HEK293T (cell line): ENCODE measurements around the gene MINDY1.
A peak's percentile ranks its signal among the peaks of the same experiment; 100 is the strongest.

ENCODE experiments used
- CTCF ChIA-PET: fragments of 350-600 bp; formaldehyde crosslinking; extraction: SDS; loops from one replicate; lab custom pipeline; 2021; ENCODE audit warnings: antibody characterized with exemption, inconsistent platforms; lab: Yijun Ruan, JAX
- POLR2A ChIA-PET: fragments of 350-600 bp; formaldehyde crosslinking; extraction: SDS; loops from one replicate; lab custom pipeline; 2020; ENCODE audit warnings: antibody characterized with exemption, inconsistent platforms; lab: Yijun Ruan, JAX
- DNase-seq: peaks from one replicate; pipeline ENCODE4 v3.0.0; 2012; ENCODE audit warnings: mixed read lengths; ENCODE audit errors: extremely low spot score
- ARNT ChIP-seq: fragments of 450-650 bp; IDR thresholded peaks from 2 replicates; pipeline ENCODE4 v1.6.1; 2017; ENCODE audit warnings: mild to moderate bottlenecking
- BHLHE40 ChIP-seq: fragments of 450-650 bp; IDR thresholded peaks from 2 replicates; pipeline ENCODE4 v1.6.1; 2016; ENCODE audit warnings: mild to moderate bottlenecking, moderate library complexity, borderline replicate concordance
- CTBP1 ChIP-seq: fragments of 450-650 bp; IDR thresholded peaks from 2 replicates; pipeline ENCODE4 v1.6.1; 2016; ENCODE audit warnings: borderline replicate concordance
- ELF4 ChIP-seq: fragments of 450-650 bp; IDR thresholded peaks from 2 replicates; pipeline ENCODE4 v1.6.1; 2017; ENCODE audit warnings: antibody characterized with exemption
- FOXA1 ChIP-seq: fragments of 450-650 bp; IDR thresholded peaks from 2 replicates; pipeline ENCODE4 v1.6.1; 2016; ENCODE audit warnings: mild to moderate bottlenecking
- FOXK2 ChIP-seq: fragments of 450-650 bp; IDR thresholded peaks from 2 replicates; pipeline ENCODE4 v1.6.1; 2016; ENCODE audit warnings: mild to moderate bottlenecking
- FOXM1 ChIP-seq: fragments of 450-650 bp; IDR thresholded peaks from 2 replicates; pipeline ENCODE4 v1.6.1; 2017; ENCODE audit warnings: mild to moderate bottlenecking, borderline replicate concordance
- HDGF ChIP-seq: fragments of 450-650 bp; IDR thresholded peaks from 2 replicates; pipeline ENCODE4 v1.6.1; 2017; ENCODE audit warnings: antibody characterized with exemption, borderline replicate concordance
- L3MBTL2 ChIP-seq: fragments of 450-650 bp; conservative IDR thresholded peaks from 2 replicates; pipeline ENCODE4 v1.6.1; 2016; ENCODE audit warnings: mild to moderate bottlenecking
- LEF1 ChIP-seq: fragments of 450-650 bp; IDR thresholded peaks from 2 replicates; pipeline ENCODE4 v1.6.1; 2017; ENCODE audit warnings: mild to moderate bottlenecking, borderline replicate concordance
- NFRKB ChIP-seq: fragments of 450-650 bp; IDR thresholded peaks from 2 replicates; pipeline ENCODE4 v1.6.1; 2016; ENCODE audit warnings: mild to moderate bottlenecking, moderate library complexity
- SP1 ChIP-seq: fragments of 450-650 bp; IDR thresholded peaks from 2 replicates; pipeline ENCODE4 v1.6.1; 2017
- SUZ12 ChIP-seq: fragments of 450-650 bp; IDR thresholded peaks from 2 replicates; pipeline ENCODE4 v1.6.1; 2016; ENCODE audit warnings: mild to moderate bottlenecking
- TARDBP ChIP-seq: fragments of 450-650 bp; IDR thresholded peaks from 2 replicates; pipeline ENCODE4 v1.6.1; 2016
- ZNF384 ChIP-seq: fragments of 450-650 bp; IDR thresholded peaks from 2 replicates; pipeline ENCODE4 v1.6.1; 2016
- TF ChIP-seq, protein P1 (sequence below): fragments of 450-650 bp; IDR thresholded peaks from 2 replicates; pipeline ENCODE4 v1.6.1; 2016

MINDY1 gene

DNA sequence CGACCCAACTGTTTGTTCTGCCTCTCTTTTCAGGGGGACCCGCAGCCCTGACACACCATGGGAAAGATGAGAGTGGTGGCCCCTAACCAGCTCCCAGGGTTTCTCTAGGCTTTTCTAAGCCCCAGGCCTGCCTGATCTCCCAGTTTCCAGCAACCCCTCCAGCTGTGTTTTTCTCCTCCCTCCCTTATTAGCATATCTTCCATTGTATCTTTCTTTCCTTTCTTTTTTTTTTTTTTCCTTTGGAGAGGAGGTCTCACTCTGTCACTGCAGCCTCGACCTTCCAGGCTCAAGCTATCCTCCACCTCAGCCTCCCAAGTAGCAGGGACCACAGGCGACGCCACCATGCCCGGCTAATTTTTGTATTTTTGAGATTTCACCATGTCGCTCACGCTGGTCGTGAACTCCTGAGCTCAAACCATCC, 30.3 kb downstream of the MINDY1 start:
- CTCF ChIA-PET = interaction anchor here (1.0 to 7.1 kb wide), 4 partner anchors 9 to 417 kb away, joined by 3 to 51 read pairs (median 6); partner anchors contain the start of gene MINDY1
- TF ChIP-seq, protein P1, sequence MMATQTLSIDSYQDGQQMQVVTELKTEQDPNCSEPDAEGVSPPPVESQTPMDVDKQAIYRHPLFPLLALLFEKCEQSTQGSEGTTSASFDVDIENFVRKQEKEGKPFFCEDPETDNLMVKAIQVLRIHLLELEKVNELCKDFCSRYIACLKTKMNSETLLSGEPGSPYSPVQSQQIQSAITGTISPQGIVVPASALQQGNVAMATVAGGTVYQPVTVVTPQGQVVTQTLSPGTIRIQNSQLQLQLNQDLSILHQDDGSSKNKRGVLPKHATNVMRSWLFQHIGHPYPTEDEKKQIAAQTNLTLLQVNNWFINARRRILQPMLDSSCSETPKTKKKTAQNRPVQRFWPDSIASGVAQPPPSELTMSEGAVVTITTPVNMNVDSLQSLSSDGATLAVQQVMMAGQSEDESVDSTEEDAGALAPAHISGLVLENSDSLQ = no peak
- TF ChIP-seq BHLHE40 (no peak), SP1 (no peak), FOXK2 (no peak), HDGF (no peak), L3MBTL2 (no peak), FOXA1 (no peak)
- DNase-seq = no peak
- POLR2A ChIA-PET = interaction anchor here (0.6 to 3.6 kb wide), 2 partner anchors 30 to 559 kb away, joined by 3 to 20 read pairs; partner anchors contain the start of gene MINDY1

DNA sequence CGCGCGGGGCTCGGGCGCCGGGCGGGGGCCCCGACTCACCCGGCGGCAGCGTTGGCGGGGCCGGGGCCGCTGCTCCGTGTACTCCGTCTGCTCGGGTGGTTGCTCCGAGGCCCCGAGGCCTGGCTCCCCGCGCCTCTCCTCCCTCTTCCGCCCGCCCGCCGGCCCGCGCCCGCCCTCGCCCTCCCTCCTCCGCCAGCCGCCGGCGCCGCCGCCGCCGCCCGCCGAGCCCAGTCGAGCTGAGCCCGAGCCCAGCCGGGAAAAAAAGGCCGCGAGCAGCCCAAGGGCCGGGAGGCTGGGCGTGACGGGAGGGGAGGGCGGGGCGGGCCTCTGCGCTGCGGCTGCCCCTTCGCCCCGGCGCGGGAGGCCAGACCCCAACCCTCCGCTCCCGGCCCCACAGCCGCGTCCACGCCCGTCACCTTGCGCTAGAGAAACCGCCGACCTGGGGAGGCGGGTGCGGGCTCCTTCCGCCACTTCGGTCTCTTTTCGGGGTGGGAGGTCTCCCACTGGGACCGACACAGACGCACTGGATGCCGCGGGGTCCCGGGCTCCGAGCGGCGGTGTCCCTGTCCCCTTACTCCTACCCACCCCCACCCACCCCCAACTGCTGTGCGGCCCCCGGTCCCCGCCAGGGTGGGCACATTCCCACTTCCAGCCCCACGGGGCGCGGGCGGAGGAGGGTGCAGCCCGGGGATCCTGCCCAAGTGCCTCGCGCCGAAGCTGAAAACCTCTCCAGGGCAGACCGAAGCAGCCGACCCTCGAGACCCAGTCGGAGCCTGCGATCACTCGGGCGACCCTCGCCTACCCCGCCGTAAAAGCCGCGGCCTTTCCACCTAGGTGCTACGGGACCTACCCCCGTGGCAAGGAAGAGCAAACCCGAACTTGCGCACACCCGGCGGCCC, 31.9 kb downstream of the MINDY1 start, which contains the start of gene CERS2:
Gene CERS2, minus strand, starts transcription at position 256 of the 899 bp plus-strand sequence. CDS start 5,745 bp downstream, outside the sequence.
- ChIA-PET CTCF (no interaction called here), POLR2A (interaction anchor here (1.0 to 3.6 kb wide), 6 partner anchors 9 to 395 kb away, joined by 3 to 20 read pairs (median 4); partner anchors contain the start of genes MCL1 and MINDY1)
- DNase-seq = peak; percentile 89
- TF ChIP-seq NFRKB (no peak), ARNT (no peak)

DNA sequence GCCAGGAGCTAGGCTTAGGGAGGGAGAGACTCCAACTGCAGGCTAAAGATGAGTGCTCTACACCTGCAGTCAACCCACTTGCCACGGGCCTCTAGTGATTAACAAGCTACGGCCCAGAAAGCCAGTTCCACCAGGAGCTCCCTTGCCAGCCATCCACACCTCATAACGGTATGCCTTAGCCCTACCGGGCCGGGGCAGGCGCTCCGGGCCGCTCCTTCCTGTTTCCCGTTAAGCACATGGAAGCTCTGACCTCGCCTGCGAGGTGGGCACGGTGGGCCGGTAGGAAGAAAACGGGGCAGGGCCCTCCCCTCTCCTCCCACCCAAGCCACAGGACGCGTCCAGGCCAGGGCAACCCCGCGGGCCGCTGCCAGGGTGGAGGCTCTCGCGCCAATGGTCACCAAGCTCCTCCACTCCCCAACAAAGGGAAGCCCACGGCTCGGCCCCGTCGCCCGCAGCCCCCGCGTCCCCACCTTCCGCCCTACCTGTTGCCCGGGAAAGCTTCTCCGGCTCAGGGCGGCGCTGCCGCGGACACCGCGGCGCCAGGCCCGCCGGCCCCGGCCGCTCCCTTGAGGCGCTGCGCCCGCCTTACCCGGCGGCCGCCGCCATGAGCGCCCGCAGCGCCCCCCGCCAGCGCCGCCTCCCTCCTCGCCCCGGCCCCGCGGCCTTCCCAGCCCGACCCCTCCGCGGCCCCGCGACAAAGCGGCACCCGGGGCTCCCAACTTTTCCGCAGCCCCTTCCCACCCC, 32.7 kb downstream of the MINDY1 start:
- POLR2A ChIA-PET = interaction anchor here (0.7 to 3.6 kb wide), 14 partner anchors 8 to 412 kb away, joined by 3 to 20 read pairs (median 3); partner anchors contain the start of genes MCL1 and MINDY1
- CTCF ChIA-PET = interaction anchor here (0.7 to 1.1 kb wide), 3 partner anchors 11 to 414 kb away, joined by 4 to 6 read pairs (median 6); partner anchors contain the start of gene MINDY1
- peak; percentile 61 for DNase-seq
- TF ChIP-seq FOXK2 (no peak), L3MBTL2 (peak; percentile 22; the same call in 1 of the 2 replicates), LEF1 (no peak)

DNA sequence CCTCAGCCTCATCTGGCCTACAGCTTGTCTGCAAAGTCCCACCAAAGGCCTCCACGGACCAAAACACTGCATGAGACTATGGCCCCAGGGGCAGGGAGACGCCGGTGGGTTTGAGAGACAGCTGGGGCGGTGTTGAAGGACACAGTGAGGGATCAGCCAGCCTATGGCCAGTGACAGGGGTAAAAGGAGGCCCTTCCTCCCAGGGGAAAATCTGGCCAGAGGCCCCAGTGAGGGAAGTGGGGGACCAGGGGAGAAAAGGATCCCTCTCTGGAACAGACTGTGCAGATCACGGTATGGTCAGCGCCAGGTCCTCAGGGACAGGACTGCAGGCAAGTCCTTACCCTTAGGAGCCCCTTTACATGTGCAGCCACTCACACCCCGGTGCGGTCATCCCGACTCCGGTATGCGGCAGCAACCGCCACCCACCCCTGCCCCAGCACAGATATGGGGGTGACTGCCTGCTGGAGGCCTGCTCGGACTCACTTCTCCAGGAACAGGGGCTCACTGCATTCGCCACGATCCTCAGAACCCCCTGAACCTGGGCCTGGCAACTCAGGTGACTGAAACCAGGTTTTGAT, 33.4 kb downstream of the MINDY1 start:
- DNase-seq = no peak
- TF ChIP-seq SP1 (no peak), L3MBTL2 (no peak), CTBP1 (no peak), ARNT (no peak), FOXK2 (no peak), ELF4 (no peak), NFRKB (no peak), FOXA1 (no peak), HDGF (no peak), LEF1 (no peak), TARDBP (no peak), ZNF384 (no peak), SUZ12 (no peak), BHLHE40 (no peak), FOXM1 (no peak)
- TF ChIP-seq, protein P1 = no peak; the same call in 1 of the 2 replicates
- ChIA-PET CTCF (interaction anchor here (0.7 to 1.1 kb wide), 3 partner anchors 11 to 413 kb away, joined by 4 to 6 read pairs (median 6); partner anchors contain the start of gene MINDY1), POLR2A (interaction anchor here (0.7 to 3.6 kb wide), 12 partner anchors 9 to 394 kb away, joined by 3 to 20 read pairs (median 4); partner anchors contain the start of genes MCL1 and MINDY1)

DNA sequence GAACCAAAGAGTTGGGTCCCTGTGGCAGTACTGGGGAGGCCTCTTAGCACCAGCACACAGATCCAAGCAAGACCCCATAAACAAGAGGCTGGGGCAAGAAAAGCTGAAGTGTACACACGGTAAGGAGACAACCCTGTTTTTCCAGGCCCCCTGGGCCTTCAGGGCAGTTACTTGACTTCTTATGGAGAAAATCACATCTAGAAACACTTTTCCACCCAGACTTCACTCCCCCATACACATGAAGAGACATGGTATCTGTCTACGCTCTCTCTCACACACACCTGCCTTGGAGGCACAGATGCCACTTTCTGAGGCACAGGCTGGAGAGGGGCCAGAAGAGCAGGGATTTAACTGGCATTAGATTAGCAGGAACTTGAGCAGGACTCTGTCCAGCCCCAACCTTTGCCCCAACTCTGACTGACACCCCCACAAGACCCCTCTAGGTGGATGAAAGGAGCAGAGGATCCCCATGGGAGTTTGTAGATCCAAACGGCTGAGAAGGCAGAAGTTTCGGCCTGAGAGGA, 34.2 kb downstream of the MINDY1 start:
- TF ChIP-seq FOXK2 (no peak), L3MBTL2 (no peak), SP1 (no peak), FOXA1 (no peak), CTBP1 (no peak), HDGF (no peak), FOXM1 (no peak), LEF1 (no peak), BHLHE40 (no peak), NFRKB (no peak), ELF4 (no peak), SUZ12 (no peak), ARNT (no peak), ZNF384 (no peak)
- ChIA-PET POLR2A (no interaction called here), CTCF (no interaction called here)
- DNase-seq = no peak
